Epithelial cell of proximal tubule (primary cell): Measurements from ENCODE around the gene NCKAP5. TPM values are rescaled to one million over a fixed set of nuclear protein-coding genes. Genes with fewer than 3 reads are reported as not detected.

Experiments used
- DNase-seq: peaks from one replicate; pipeline ENCODE4 v3.0.0-alpha.2; 2011; ENCODE audit warnings: low read depth
- H3K4me3 ChIP-seq: 2 replicates; pipeline ENCODE4 v1.5.1; 2011; ENCODE audit warnings: low read depth, mild to moderate bottlenecking, low read length
- total RNA-seq: library from RNA; depleted of rRNA; stranded (reverse); fragments of >200 nt; gene quantifications from 2 replicates; pipeline ENCODE4 v1.2.3, GENCODE V29; 2015
- TF ChIP-seq, protein P1 (sequence below): conservative IDR thresholded peaks from 2 replicates; pipeline ENCODE4 v1.5.1; 2012; ENCODE audit warnings: low read depth, mild to moderate bottlenecking, low read length

Gene NCKAP5
- total RNA-seq, 1 donor from 2014 or later = 0.69 TPM

GRCh38 chr2:132741754-132742153 is 826.5 kb downstream of the NCKAP5 start:
- no peak overlapping the region for H3K4me3 ChIP-seq
- DNase-seq = no peak
- TF ChIP-seq, protein P1, sequence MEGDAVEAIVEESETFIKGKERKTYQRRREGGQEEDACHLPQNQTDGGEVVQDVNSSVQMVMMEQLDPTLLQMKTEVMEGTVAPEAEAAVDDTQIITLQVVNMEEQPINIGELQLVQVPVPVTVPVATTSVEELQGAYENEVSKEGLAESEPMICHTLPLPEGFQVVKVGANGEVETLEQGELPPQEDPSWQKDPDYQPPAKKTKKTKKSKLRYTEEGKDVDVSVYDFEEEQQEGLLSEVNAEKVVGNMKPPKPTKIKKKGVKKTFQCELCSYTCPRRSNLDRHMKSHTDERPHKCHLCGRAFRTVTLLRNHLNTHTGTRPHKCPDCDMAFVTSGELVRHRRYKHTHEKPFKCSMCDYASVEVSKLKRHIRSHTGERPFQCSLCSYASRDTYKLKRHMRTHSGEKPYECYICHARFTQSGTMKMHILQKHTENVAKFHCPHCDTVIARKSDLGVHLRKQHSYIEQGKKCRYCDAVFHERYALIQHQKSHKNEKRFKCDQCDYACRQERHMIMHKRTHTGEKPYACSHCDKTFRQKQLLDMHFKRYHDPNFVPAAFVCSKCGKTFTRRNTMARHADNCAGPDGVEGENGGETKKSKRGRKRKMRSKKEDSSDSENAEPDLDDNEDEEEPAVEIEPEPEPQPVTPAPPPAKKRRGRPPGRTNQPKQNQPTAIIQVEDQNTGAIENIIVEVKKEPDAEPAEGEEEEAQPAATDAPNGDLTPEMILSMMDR = no peak

- TF ChIP-seq, protein P1 = no peak
- no peak for DNase-seq
- no peak overlapping the region for H3K4me3 ChIP-seq
Measured at GRCh38 chr2:132740081-132740720, 828.1 kb downstream of the NCKAP5 start.

GRCh38 chr2:132738223-132738622 is 830.0 kb downstream of the NCKAP5 start:
- no peak for DNase-seq
- TF ChIP-seq, protein P1 = no peak
- H3K4me3 ChIP-seq = no peak overlapping the region

DNA sequence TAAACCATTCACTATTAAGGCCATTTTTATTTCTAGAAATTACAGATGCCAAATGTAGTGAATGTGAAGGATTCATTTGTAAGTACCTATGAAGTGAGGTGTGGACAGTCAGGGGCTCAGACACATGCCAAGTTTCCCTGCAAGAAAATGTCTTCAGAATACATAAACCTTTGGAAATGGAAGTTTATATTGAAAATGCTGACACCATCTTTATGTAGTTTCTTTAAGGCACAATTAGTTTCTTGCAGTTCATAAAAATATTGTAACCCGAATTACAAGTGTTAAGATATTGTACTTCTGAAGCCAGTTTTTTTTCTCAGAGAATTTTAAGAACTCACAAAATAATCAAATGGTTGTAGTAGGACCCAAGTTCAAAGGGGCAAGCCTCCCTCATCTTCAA is 832.2 kb downstream of the NCKAP5 start:
- DNase-seq = no peak
- TF ChIP-seq, protein P1 = no peak
- H3K4me3 ChIP-seq = no peak overlapping the region

GRCh38 chr2:132734961-132735360 is 833.3 kb downstream of the NCKAP5 start:
- no peak for DNase-seq
- TF ChIP-seq, protein P1 = no peak
- H3K4me3 ChIP-seq = no peak overlapping the region

DNA sequence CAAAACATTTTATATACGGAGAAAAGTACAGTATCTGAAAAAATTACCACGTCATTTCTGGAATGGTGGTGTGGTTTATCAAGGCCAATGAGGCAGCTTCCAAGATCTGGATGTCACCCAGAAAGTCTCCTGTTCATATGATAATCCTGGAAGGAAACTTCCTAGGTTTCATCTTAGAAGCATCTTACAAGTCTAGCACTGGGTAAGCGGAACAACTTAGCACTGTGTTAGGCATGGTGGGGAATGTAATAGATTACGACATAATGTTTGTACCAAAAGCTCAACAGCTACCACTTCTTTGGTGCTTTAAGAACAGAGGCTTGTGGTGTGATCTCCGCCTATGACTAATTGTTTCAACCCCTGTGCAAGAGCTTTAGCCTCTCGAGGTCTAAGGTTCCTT is 835.2 kb downstream of the NCKAP5 start:
- no peak for DNase-seq
- H3K4me3 ChIP-seq = no peak overlapping the region
- TF ChIP-seq, protein P1 = no peak

GRCh38 chr2:132732694-132733093 is 835.6 kb downstream of the NCKAP5 start:
- TF ChIP-seq, protein P1 = no peak
- DNase-seq = no peak
- no peak overlapping the region for H3K4me3 ChIP-seq
